OCI-M2 (cell line): ENCODE data around the gene CFAP68.
A peak's percentile ranks its signal among the peaks of the same experiment; 100 is the strongest.

ENCODE experiments used
- DNase-seq: peaks from one replicate; lab custom pipeline; 2025; ENCODE audit not compliant: unreplicated experiment; lab: John Stamatoyannopoulos, UW

Gene CFAP68, protein sequence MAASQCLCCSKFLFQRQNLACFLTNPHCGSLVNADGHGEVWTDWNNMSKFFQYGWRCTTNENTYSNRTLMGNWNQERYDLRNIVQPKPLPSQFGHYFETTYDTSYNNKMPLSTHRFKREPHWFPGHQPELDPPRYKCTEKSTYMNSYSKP

DNA sequence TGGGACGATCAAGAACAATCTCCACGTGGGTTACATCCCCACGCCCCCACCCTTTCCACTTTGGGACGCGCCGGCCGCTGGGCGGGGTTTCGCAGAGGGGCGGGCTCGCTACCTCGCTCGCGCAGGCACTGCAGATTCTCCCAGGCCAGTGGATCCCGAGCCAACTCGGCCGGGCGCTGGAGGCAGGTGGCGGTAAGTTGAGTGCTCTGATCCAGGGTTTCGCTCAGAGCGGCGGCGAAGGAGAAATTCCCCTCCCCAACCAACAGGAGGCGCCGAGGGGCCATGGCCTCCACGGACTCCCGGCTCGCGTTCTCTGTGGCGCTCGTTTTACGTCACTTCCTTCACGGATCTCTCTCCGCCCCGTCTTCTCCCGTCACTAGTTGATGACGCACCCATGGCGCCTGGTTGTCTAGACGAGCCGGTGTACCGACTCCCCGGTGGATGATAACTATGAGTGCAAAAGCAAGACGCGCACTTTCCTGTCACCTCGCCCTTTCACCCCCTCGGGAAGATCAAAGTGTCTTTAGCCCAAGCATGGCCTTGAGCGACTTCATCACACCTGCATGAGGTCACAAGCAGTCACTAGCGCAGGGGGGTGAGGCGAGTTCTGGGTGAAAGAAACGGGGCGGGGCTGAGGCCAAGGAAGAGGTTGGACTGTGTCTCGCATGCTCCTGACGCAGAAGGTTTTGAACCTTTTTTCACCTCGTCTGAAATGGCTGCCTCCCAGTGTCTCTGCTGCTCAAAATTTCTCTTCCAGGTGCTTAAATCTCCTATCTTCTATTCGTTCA is at the start of gene CFAP68, which contains the start of gene FDXACB1:
Gene CFAP68, plus strand, starts transcription at position 693 of the 788 bp plus-strand sequence. Its CDS starts 20 bp downstream, at position 713.
Gene FDXACB1, minus strand, starts transcription at position 317 of the 788 bp plus-strand sequence. Its CDS starts 33 bp downstream, at position 284.
- peak; percentile 67 for DNase-seq

DNA sequence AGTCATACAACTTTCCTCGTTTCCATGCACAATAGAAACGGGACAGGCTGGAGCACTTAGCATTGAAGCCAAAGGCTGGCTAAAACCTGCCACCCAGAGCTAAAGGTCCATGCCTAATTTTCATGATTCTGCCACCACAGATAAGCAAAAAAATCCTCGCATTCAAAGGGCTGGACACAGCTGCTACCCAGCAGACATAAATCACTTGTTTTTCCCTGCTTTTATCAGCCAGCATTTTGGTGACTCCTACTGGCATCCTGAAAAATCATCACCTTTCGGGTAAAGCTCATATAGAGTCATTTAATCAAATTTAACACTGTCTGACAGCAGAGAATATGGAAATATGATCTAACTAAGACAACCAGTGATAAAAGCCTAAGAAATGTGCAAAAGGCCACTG is 45.8 kb upstream of the CFAP68 start:
- no peak for DNase-seq

DNA sequence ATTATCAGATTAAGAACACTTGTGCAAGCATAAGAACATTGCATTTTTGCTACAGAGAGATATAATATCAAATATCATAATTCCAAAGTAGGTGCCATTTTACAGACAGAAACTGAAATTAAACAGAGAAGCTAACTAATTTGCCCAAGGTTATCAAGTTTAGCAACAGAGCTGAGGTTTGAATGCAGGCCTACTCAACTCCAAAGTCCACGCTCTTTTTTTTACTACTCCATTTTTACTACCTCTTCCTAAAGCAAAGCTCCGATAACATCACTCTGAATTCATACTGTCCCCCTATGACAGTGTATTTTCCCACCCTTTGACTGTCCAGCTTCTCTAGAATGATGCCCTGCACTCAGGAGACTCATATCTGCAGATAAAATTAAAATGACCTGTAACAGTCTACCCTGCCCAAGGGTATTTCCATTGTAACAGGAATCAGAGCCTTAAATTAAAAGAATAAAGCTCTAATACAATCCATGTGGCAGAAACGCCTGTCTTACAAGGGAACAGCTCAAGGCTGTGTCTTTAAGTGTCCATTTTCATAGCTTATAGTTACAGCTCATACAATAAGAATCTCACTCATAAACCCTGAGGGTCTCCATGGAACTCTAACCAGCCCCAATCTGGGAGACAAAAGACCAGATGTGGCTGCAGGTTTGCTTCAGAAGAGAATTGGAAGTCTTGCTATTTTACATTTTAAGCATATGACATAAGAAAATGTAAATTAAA is 44.7 kb upstream of the CFAP68 start:
- no peak for DNase-seq

DNA sequence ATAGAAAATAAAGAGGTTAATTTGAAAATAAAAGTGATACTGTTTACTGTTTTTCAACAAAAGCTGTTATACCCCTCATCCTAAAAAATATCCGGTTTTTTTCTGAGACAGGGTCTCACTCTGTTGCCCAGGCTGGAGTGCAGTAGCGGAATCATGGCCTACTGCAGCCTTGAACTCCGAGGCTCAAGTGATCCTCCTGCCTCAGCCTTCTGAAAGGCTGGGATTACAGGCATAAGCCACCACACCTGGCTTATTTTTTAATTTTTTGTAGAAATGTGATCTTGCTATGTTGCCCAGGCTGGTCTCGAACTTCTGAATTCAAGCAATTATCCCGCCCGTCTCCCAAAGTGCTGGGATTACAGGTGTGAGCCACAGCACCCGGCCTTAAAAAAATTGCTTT is 43.7 kb upstream of the CFAP68 start:
- DNase-seq = no peak

DNA sequence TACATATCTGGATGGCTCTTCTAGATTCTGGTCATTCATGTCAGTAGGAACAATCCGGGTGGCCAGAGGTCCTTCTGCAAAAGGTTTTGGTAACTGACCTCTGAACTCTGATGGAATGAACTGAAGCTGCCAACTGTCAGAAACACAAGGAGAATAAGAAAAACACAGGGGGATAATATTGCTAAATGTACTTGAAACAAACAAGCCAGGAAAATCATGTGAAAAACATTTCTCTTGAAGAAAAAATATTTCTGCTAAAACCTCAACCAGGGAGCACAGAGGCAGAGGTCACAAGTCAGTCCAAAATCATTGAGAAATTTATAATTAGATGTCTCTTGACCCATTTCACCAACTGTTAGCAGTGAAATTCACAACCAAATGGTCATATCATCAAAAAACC is 43.2 kb upstream of the CFAP68 start:
- DNase-seq = no peak

DNA sequence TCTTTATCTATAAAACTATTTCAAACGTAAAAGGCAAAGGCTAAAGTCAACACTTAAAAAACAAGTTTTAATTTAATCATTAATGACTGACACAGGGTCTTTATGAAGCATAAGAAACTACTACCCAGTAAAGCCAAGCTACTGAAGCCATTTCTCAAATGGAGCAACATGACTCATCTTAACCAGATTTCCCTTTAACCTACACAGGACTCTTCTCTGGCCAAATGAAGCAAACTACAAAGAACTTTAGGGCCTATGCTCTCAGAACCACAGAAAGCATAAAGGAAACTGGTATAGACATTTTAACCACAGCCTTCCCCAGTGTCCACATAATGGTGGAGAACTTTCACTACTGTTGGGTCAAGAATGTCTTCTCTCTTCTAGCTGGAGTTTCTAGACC is 42.6 kb upstream of the CFAP68 start:
- DNase-seq = no peak

DNA sequence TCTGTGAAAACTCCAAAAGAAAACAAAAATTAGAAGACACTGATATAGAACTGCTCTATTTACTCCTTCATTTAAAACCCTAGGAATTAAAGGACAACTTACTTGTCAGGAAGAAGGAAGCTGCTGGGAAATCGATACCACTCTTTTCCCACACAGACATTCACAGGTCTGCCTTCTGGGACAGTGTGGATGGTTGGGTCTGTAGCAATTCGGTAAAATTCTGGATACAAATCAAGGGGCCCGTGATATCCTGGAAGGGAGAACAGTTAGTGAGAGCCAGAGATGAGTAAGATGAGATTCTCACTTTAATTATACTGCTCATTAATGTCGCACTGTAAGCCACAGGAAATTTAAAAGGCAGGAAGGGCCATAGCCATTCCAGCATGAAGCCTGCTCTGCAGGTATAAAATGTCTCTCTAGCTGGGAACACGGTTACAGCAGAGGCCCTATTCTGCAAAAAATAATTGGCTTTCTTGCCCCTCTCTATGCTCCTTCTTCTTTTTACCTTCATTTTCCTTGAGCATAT is 41.9 kb upstream of the CFAP68 start:
- DNase-seq = no peak

DNA sequence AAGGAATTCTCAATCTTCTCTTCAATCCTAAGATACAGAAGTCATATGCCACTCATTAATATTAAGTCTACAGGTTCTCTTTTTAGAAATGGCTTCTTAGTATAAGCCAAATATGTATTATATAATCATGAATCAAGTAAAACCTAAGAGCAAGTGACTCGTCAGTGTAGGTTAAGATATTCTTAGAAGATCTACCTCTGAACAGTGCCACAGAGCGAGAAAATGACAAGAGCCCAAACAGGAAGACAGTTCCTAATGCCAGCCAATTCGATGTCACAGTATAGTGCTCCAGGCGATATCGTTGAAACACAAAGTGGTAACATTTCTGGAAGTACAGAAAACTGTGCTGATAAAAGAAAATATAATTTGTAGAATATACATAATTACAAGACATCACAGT is 41.3 kb upstream of the CFAP68 start:
- DNase-seq = no peak

DNA sequence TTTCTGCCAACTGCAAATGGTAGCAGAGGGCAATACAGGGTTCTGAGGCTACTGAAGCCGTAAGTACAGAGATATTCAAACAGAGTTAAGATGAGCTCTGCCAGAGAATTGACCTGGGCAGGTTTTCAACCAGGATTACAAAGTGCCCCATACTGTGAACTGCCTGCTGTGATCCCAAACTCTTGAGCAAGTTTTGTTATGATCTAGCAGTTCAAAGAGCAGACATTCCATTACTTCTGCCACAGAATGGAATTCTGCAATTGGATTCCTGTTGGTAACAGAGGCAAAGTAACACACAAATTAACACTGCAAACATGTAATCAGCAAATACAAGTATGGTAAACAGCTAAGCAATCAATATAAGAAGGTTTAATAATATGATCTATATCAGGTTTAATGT is 39.2 kb upstream of the CFAP68 start:
- DNase-seq = no peak

DNA sequence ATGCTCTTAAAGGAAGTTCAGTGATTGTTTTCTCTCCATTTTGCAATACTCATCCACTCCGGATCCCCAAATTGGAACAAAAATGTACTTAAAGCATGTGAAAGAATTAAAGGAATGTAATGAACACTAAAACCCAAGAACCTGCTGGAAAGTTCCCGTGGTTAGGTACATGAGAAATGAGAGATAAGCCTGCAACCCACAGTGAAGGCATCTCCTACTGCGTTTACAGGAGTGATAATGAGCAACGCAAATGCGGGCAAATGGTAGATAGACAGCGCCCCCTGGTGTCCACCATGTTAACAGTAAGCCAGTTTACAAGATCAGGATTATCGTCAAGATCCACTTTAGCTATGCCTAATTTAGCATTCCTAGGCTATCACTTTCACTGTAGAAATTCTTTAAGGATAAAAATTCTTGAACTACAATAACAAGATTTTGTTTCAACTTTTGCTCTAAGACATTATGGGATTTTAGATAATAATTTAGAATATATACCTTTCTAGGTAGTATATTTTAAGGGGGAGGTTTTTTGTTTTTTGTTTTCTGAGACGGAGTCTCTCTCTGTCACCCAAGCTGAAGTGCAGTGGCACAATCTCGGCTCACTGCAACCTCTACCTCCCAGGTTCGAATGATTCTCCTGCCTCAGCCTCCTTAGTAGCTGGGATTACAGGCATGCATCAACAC is 37.8 kb upstream of the CFAP68 start:
- DNase-seq = peak; percentile 67

DNA sequence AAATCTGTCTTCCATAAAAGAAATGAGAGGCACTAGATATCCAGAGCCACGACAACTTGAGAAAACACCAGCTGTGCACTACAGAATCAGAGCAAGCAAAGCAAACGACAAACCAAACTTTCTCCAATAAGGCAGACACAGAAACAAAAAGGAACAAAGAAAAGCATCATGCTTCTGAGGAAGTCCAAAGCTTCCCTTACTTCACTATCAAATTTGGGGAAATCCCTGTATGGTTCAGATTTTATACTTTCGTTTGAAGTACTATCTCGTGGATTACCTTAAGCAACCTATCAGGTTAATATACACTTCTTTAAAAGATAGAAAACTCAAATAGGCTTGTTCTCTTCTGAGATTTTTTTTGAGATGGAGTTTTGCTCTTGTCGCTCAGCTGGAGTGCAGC is 35.7 kb upstream of the CFAP68 start:
- no peak for DNase-seq

DNA sequence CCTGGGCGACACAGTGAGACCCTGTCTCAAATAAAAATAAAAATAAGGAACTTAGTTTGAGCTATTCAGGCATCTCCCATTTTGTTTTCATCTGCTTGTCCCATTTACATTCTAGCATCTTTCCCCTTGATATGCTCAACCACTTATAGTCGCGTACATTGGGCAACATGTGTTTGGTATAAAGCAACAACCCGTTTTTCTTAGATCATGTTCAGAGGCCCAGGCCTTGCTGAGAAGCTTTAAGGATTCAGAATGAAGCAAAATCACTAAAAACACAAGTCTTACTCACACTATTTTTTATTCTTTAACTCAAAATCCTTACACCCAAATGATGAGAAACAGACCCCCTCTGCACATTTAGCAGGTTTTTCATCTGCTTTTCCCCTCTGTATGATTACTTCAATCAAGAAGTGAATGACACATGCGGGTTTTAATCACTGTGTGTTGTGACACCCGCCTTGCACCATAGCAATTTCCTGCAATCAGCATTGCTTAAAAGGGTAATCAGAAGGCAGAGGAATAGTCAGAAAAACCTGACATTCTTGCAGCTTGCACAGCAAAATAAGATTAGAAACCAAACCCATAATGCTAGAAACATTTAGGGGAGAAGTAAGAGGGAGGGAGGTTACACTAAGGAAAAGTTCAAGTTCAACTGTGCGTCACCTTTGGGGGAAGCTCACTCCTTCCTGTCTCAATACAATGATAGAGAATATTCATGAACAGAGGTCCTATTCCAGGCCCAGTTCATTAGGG is 33.9 kb upstream of the CFAP68 start:
- DNase-seq = no peak

DNA sequence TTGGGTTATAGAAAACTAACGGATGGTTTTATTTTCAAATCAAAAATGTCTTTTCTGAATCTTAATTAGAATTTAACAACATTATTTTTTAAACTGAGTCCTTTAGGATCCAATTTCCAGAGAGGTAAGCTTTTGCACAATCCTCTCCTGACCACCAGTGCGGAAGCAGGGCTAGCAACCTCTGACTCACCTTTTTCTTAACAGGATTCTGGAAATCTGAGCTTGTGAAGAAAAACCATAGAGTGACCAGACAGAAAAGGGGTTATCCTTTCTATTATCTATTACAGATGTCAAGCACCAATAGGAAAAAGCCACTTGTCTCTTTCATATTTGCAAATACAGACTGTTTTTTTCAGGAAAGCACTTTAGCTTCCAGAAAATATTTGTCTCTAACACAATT is 33.3 kb upstream of the CFAP68 start:
- DNase-seq = no peak

DNA sequence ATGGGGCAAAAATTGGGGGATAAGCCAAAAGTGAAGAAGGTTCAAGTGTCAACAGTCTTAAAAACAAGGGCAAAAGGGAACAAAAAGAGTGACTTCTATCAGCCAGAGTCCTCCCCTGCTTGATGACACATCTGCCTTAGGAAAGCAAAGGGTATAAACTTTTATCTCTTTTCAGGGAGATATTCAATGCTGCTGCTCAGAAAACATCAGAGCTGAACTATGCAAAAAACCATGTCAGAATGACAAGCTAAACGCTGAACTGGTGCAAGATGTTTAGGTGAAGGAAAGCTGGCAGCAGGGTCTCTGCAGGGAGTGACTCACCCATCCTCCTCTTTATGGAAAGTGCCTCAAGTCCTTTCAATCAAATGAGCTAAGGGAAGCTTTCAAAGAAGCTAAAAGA is 32.7 kb upstream of the CFAP68 start:
- no peak for DNase-seq

DNA sequence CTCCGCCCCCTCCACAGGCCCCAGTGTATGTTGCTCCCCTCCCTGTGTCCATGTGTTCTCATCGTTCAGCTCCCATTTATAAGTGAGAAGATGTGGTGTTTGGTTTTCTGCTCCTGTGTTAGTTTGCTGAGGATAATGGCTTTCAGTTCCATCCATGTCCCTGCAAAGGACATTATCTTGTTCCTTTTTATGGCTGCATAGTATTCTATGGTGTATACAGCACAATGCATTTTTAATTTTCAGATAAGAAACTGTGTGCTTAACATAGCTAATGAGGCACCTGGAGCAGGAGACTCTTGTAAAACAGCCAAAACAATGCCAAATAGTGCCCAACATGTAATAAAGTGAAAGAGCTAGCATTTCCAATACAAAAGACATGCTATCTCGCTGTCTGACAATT is 29.7 kb upstream of the CFAP68 start:
- no peak for DNase-seq

DNA sequence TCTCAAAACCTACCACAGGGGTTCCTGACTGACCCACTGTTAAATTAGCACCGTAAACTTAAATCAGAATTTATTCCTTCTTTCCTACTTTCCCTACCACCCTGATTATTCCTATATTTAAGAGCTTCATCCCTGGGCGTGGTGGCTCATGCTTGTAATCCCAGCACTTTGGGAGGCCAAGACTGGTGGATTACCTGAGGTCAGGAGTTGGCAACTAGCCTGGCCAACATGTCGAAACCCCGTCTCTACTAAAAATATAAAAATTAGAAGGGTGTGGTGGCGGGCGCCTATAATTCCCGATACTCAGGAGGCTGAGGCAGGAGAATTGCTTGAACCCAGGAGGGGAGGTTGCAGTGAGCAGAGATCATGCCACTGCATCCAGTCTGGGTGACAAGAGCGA is 28.3 kb upstream of the CFAP68 start:
- no peak for DNase-seq

DNA sequence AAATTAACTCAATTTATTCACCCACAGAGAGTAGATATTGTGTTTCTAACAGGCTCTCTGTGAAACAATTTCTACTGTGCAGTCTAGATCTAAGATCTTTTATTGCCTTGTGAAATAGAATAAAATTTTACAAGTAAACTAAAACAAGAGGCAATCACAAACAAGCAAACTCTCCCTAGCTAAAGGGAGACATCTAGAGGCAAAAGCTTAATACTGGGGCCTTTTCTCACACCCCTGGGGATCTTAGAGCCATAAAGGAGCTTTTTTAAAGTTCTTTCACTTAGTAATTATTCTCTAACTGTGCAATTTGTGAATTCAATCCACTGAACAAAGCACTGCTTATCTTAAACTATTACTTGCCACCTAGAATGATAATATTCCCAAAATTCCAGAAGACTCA is 27.7 kb upstream of the CFAP68 start:
- DNase-seq = no peak

DNA sequence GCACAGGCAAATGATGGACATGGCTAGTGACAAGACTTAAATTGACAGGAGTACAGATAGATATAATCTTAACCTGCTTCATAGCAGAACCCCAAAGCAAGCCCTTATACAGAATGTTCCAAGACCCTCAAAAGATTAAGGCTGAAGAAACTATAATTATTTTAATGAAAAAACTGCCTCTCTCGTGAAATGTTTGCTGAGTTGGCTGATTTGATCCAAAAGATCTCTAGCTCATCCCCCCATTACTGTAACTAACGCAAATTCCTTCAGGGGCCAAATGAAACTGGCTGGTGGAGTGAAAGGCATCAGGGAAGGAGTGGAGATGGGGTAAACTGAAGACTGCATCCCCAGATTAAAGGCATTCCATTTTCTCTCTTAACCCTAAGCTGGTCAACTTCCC is 27.2 kb upstream of the CFAP68 start:
- DNase-seq = no peak

DNA sequence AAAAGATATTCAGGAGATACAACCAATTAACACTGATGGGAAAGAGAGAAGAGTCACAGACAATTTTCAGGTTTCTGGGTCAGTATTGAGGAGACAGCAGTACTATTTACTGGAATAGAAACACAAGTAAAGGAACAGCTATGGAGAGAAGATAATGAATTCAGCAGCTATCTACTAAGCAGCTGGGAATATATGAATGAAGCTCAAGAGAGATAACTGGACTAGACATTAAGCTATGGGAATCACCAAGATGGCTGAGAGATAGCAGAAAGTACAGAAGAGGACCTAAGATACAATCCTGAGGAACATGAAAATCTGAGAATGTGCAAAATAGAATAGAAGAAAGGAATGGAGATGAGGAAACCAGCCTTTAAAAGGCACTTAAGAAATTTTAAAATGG is 23.8 kb upstream of the CFAP68 start:
- DNase-seq = no peak

DNA sequence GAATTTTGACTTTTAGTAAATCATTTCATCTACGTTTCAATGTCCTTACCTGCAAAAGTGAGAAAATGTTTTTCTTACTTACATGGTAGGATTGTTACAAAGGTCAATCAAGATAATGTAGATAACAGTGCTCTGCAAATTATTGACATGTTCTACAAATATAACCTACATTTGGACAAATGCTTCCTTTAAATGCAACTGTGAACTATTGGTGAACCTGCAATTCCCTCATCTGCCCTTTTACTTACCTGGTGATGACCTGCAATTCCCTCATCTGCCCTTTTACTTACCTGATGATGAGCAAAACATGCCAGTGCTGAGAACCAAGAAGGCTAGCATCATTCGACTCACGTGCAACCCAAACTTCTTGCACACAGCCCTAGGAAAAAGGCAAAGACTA is 19.1 kb upstream of the CFAP68 start:
- no peak for DNase-seq

DNA sequence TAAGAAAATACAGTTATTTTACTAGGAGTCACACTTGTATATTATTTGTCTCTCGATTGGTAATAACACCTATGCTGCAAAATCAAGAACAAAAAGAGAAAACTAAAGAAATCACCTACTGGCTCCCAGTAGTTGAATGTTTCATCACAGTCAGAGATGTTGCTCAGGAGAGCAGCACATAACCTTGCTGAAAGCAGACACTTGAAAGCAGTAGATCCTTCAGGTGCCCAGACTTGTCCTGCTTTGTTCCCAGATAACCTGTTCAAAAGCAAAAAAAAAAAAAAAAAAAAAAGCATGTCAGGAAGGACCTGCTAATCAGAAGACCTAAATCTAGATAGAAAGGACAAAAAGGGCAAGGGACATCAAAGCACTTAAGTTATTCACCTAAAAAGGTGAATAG is 9.2 kb upstream of the CFAP68 start:
- no peak for DNase-seq
